A549 treated with Mapracorat at 1 μM for 4 hours (cell line): ENCODE measurements around the gene NOL4. TPM values are rescaled to one million over a fixed set of nuclear protein-coding genes. Genes with fewer than 3 reads are reported as not detected.

ENCODE experiments used
- total RNA-seq: library from RNA; stranded (reverse); fragments of 200-300 nt; extraction: Qiagen RNA extraction; gene quantifications from 5 replicates; pipeline ENCODE4 v1.2.3, GENCODE V29; 2022

The NOL4 gene
- not detected in 5 replicates for total RNA-seq

GRCh38 chr18:34224423-34225217 lies at the start of gene NOL4:
Gene NOL4, minus strand, starts transcription at chr18:34224913. Its CDS starts 1,660 bp downstream, at chr18:34223253.

